Gastrocnemius medialis (tissue), 4 donors: Measurements from ENCODE around the gene PLD4.

Experiments used
- POLR2A ChIP-seq, 2 donors: fragments of 450-650 bp; IDR thresholded peaks; one replicate each; pipeline ENCODE4 v1.6.1; 2017; ENCODE audit warnings: antibody characterized with exemption in 2 of 2, mild to moderate bottlenecking in 2 of 2, moderate library complexity in 2 of 2
- TF ChIP-seq, protein P1 (sequence below), 5 experiments: fragments of 450-650 bp in 3 of 5; fragments of 200-600 bp in 2 of 5; sonication (generic) in 2 of 5; IDR thresholded peaks in 4 of 5; conservative IDR thresholded peaks in 1 of 5; 1 replicate in 4 of 5; 2 replicates in 1 of 5; pipeline ENCODE4 v1.5.1; 2016 to 2019; ENCODE audit warnings: antibody characterized with exemption in 5 of 5, mild to moderate bottlenecking in 3 of 5, moderate library complexity in 3 of 5

- TF ChIP-seq, protein P1, sequence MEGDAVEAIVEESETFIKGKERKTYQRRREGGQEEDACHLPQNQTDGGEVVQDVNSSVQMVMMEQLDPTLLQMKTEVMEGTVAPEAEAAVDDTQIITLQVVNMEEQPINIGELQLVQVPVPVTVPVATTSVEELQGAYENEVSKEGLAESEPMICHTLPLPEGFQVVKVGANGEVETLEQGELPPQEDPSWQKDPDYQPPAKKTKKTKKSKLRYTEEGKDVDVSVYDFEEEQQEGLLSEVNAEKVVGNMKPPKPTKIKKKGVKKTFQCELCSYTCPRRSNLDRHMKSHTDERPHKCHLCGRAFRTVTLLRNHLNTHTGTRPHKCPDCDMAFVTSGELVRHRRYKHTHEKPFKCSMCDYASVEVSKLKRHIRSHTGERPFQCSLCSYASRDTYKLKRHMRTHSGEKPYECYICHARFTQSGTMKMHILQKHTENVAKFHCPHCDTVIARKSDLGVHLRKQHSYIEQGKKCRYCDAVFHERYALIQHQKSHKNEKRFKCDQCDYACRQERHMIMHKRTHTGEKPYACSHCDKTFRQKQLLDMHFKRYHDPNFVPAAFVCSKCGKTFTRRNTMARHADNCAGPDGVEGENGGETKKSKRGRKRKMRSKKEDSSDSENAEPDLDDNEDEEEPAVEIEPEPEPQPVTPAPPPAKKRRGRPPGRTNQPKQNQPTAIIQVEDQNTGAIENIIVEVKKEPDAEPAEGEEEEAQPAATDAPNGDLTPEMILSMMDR (IDR thresholded peaks at IDR 0.05 in 4 of 5, conservative IDR thresholded peaks at IDR 0.05 in 1 of 5): no peak
- no peak for TF ChIP-seq POLR2A (IDR thresholded peaks at IDR 0.05)
These were observed 17.1 kb downstream of the PLD4 start for GRCh38 chr14:104941508-104942365.
